Stimulated activated CD4-positive, alpha-beta T cell treated with anti-CD3 and anti-CD28 coated beads, Interleukin-1b, Interleukin-23, amount 100 ng/mL, for 1 hour (primary cell): ENCODE results near the gene FLOT1.

Experiments used
- DNase-seq, 2 donors: peaks; one replicate each; pipeline ENCODE4 v3.0.0-alpha.2; 2020; ENCODE audit warnings: low read depth in 2 of 2

The FLOT1 gene

DNA sequence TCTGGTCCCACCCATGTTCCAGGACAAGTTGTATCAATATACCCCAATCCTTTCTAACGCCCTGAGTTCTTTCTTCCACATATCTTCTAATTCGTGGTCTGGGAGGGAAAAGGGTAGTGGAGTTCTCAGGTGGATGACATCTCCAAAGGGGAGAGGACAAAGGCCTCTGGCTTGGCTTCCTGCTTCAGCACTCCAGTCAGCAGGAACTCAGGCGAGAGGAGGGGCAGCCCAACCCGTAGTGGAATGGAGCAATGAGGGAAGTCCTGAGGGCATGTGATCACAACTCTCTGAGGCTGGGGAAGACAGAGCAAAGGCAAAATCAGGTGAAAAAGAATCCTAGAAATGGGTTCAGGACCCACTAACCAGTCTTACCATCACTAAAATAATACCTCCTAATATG lies 42.1 kb downstream of the FLOT1 start:
- no peak for DNase-seq

DNA sequence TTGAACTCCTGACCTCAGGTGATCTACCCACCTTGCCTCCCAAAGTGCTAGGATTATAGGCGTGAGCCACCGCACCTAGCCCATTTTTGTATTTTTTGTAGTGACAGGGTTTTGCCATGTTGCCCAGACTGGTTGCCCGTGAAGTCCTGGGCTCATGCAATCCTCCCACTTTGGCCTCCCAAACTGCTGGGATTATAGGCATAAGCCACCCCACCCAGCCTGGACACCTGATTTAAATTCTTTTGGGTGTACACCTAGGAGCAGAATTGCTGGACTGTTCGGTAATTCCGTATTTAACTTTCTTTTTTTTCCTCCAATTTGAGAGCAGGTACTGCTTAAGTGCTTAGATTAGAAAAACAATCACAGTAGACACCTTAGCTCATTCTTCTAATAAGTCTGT lies 46.1 kb downstream of the FLOT1 start:
- DNase-seq, result no peak

DNA sequence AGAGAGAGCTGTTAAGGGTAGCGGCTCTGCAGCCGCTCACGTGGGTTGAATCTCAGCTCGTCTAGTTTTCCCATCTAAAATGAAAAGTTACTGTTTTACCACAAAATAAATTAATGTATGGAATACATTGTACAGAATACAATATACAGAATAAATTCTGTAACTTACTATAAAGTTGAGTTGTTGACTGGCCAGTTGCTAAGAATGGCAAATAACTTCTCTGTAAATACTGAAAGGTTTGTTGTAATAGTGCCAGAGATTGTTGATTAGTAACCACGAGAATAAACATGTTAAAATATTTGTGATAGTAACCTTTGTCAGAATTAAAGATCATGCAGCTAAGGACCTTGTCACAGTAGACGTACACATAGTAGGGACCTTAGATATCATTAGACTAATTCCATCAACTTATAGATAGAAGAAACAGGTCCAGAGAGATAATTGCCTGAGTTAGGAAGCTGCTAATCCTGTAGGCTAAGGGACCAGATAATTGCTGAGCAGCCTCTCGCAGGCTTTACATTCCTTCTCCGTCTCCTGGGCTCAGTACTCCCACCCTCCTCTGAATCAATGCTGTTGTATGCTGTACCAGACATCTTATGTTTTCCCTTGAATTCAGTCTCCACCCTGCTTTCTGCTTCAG lies 51.2 kb downstream of the FLOT1 start:
- DNase-seq, result no peak

DNA sequence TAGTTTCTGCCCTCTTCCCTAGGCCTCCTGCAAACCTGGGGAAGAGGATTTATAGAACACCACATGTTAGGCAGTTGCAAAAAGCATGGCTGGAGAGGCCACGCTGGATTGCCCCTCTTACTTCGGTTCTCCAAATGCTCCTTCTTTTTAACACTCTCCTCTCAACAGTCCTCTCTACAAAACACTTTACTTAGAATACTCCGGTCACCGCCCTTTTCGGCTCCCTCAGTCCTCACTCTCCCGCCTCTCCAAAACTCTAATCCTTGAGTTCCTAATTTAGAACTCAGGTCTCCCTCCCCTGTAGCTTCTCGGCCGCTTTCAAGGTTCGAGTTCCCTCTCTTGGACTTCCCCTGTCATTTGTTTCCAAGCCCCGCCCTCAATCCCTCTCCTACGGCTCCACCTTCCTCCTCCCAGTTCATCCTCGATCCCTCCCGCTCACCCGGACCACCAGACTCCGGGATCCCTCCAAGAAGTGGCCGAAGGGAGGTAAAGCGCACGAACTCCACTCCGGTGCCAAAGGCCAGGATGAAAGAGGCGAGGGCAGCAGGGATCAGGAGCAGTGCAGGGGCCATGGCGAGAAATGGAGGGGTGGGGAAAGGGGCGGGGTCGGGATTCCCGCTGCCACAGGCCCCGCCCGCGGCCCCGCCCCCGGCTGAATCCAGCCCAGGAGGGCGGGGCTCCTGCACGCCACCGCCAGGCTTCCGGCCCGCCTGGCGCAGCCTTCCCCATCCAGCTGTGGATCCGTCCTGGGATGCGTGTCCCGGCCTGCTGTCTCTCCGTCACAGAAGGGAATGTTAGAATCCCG lies 51.9 kb downstream of the FLOT1 start, which contains the start of gene NRM:
Gene NRM, minus strand, starts transcription at position 582 of the 805 bp plus-strand sequence. Its CDS starts 10 bp downstream, at position 572.
- peak; percentile 46 to 72 for DNase-seq

DNA sequence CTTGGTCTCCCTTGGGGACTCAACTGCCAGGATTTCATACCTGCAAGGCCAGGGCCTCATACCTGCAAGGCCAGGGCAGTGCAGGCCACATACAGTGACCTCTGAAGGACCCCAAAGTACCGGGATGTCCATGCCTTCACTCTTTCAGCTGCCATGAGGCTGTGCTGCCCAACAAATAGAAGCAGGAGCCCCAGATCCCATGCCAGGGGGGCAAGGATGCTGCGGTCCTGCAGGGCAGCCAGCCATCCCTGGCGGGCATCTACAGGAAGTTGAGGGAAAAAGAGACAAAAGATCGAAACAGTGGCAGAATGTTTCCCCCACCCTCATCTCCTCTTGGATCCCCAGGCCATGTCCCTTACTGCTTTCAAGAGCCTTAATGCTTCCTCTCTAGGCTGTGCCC lies 52.5 kb downstream of the FLOT1 start:
- DNase-seq, result no peak

DNA sequence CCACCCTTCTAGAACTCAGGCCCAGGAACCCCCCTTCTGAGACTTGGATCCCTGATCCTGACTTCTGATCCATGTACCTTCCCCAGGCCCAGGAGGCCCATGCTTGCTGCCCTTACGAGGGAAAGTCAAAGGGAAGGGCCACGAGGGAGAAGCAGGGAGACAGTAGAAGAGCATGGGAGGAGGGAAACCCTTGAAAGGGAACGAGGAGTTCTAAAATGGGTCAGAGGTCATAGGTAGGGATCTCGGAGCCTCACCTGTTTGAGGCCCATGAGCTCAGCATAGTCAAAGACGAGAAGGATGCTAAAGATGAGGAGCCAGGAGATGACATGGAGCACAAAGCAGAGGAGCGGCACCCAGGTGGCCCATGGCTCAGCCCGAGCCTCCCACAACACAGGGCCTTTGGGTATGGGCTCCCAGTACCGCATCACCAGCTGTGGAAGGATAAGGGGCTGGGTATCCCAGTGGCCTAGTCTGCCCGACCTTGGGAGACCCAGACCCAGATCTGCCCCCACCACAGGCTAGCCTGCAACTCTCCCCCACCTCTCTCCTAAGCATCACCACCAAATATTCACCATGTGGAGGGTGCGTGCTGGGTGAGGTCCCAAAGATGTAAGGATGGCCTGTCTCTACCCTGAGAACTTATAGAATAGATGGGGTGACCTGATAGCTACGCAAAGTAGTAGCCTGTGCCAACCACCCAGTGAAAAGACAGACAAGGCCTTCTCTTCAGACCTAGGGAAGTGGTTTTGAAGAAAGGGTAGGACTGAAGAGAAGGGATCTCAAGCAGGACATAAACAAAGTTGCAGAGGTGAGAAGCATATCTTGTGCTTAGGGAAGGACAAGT lies 53.2 kb downstream of the FLOT1 start:
- no peak for DNase-seq

DNA sequence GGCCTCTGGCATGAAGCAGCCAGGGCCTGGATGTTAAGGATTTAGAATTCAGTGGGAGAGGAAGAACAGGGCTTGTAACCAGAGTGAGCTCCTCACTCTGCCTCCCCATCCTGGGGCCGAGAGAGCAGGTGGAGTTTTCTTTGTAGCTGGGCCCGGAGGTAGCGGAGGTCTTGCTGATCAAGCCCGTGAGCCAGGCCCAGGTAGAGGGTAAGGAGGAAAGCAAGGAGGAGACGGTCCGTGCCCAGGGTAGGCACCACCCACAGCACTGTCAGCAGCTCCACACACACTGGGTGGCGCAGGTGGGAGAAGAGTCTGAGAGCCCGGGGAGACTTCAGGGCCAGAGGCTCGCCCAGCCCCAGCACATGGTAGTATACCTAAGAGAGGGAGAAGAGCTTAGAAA lies 53.9 kb downstream of the FLOT1 start:
- DNase-seq, result no peak

DNA sequence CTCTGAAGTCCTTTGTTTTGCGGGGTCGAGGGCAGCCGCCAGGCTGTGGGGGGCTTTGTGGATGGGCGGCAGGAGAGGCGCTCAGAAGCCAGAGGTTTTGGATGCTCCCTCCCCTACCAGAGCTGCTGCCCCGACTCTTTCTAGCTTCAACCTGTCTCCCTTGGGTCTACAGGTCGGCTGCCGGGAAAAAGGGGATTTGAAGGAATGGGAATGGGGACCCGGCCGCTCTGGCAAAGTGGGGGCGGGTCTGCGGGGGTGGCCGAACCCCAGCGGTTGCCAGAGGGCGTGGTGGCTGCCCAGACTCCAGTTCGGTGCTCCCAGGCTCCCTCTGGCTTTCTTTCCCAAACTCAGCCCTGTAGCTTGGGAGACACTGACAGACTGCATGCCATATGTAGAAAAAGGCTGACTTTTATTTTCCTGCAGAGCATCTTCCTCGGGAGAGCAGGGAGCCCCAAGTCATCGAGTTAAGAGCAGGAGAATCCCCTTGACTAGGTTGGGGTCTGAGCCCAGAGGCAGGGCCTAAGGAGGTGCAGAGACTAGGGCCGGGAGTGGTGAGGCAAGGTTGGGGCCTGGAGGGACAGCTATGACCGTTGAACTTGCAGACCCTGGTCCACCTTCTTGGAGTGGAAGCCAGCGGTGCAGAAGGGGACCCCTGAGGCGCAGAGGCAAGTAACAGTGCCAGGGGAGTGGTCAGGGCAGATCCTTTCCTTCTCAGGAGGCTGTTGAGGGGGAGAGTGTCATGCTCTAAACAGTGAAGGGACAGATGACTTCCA lies 54.6 kb downstream of the FLOT1 start:
- DNase-seq, result no peak

DNA sequence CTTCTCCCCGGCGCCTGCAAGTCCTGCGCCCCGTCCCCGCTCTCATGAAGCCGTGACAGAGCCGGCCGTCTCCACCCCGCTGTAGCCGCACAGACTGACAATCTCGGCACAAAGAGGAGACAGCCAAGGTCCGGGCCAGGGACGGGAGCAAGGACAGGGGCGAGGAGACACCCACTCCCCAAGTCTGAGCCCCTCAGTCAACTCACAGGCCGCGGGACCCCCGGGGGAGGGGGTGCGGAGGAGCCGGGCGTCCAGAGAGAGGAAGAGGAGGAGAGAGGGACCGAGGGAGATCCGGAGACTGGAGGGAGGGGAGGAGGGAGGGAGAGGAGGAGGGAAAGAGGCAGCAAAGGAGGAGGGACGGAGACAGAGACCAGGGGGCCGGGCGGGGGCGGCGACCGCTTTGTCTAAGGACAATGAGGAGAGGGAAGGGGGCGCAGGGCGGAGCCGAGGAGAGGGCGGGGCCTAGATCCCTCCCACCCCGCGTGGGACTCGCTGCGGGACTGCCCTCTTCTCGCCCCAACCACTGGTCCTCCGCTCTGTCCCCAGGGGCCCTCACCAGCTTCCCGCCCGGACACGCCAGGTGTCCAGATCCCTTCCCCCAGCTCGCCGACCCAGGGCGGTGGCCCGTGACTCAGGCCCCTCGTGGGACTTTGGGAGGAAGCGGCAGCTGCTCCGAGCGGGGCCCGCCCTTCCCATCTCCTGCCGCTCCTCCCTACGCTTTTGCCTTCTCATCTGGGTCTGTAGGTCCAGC lies 55.4 kb downstream of the FLOT1 start:
- peak; percentile 31 to 77 for DNase-seq

DNA sequence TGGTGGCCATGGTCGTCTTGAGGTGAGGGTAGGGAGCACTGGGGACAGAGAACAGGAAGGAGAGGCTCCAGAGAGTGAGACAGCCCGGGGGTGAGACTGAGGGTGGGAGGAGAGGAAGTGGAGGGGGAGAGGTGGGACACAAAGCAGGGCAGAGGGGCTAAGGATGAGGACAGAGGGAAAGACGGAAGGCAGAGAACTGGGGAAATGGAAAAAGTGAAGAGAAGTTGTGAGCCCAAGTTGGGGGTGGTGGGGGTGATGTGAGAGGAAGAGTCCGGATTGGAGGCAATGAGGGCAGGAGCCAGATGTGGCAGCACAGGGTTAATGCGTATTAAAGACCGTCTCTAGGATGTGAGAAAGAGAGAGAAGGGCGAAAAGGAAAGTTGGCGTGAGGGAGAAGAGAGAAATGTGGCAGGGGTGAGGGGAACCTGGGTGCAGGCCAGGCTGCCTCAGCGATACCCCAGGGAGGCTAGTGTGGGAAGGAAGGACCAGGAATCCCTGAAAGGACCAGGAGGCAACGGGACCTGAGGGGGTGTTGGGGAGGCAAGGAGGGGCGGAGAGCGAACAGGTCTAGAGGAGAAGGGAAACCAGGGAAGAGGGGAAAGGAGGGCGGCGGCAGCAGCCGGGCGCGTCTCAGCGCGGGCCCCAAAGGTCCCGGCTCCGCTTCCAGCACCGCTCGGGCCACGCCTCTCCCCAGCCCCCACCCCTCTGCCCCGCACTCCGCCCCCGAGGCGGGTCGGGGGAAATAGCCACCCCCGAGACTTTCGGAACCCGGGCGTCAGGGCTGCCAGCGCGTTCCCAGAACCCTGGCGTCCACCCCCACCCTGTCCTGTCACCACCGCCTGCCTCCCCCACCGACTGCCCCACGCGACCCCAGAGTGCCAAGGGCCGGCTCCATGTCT lies 56.2 kb downstream of the FLOT1 start, which contains the start of gene PPP1R18:
Gene PPP1R18, minus strand, starts transcription at position 637 of the 899 bp plus-strand sequence. Its CDS starts 627 bp downstream, at position 10.
- peak; percentile 60 to 79 for DNase-seq

DNA sequence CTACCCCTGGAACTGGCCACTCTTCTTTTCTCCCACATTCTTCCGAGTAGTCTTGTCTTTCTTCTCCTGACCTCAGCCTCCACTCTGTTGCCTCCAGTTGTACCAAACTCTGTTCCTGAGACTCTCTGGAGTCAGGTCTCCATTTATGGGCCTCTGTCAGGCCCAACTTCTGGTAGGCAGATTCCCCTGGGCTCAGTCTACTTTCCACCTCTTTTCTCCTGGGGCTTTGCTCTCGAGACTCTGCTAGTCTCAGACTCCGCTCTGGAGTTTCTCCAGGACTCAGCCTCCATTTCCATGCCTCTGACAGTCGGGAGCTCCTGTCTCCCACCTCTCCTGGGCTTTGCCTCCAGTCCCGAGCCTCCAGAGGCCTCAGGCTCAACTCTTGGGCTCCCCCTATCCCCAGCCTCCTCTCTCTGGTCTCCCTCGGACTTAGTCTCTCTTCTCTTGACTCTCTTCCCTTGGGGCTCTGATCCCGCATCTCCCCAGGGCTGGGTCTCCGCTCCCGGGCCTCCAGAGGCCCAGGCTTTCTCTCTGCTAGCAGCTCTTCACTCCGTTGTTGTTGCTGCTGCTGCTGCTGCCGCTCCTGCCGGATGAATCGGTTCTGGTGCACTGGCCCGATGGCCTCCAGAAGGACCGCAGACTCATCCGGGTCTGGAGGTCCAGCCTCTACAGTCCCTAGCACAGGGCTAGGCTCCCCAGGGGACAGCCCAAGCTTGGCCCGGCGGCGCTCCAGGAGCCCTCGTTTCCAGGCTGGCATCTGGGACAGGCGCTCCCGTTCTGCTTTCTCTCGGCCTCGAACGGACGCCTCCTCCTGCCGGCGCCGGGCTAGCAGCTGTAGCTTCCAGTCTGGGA lies 57.1 kb downstream of the FLOT1 start:
- DNase-seq, result no peak

DNA sequence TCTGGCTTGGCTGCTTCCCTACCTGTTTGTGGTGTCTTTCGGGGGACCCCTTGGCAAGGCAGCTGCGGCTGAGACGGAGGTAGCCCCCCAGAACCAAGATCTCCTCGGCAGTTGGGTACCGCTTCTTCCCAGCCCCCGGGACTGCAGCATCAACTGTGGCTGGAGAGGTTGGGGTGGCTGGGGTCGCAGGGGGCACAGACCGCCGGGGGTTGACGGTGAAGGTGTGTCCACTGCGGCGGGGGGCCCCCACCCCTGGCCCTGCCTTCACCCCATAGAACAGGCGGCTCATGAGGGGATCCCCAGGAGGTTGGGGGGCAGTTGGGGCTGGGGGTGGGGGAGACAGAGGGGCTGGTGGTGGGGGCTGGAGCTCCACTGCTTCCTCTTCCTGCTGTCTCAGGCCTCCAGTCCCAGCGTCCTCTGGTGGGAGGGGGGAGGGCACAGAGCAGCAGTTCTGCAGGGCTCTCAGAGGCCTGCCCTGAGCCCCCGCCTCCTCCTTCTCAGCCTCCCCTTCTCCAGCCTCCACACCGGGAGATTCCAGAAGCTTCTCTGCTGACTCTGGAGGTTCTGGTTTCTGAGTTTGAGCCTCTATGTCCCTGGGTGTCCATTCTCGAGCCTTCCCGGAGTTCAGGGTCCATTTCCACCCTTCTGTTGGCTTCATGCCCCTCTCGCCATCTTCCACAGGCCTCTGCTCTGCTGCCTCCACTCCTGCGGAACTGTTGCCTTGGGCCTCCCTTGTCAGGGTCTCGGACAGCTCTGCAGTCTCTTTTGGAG lies 57.9 kb downstream of the FLOT1 start:
- DNase-seq, result no peak

DNA sequence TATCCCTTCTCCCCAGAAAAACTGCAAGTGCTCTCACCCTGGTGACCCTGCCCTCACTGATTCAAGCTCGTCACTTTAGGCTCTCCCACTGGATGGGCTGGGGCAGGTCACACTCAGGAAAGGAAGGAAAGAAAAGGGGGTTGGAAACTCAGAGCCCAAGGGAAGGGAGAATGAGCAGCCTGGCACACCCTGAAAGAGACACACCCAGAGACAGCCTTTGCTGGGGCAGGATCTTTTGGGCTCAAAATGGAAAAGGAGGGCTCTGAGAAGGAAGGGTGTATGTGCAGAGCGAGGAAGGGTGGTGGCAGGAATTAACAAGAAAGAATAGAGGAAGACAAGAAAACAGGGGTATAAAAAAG lies 58.5 kb downstream of the FLOT1 start:
- no peak for DNase-seq

DNA sequence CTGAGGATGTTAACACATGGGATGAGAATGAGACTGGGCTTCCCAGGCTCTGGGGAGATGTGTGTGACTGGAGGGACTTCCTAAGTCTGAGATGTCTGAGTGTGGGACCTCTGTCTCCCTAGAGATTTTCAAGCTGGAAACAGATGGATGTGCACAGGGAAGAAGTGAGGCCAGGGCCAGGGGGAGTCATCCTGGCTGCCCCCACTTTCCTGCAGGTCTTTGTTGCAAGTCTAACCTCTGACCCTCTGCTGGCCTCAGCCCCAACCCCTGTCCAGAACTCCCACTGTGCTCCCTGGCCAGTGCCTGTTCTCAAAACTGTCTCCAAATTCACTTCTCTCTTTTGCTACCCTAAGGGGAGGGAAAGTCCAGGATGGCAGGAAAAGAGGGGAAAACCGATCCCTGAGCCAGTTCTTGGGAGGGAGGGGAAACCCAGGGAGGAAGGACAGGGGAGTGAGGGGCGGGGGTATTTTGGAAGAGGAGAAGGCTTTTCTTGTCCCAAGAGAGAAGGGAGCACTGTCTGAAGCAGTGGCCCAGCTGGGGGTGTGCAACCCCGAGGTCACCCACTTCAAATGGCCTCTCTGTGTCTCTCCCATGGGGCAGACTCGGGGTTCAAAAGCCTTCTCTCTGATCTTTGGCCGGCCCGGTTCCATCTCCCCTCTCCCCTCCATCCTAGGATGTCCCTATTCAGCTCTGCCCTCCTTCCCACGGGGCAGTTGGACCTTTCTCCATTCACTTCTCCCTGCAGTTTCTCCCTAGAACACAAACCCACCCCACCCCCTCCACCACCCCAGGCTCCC lies 59.1 kb downstream of the FLOT1 start:
- DNase-seq, result no peak

DNA sequence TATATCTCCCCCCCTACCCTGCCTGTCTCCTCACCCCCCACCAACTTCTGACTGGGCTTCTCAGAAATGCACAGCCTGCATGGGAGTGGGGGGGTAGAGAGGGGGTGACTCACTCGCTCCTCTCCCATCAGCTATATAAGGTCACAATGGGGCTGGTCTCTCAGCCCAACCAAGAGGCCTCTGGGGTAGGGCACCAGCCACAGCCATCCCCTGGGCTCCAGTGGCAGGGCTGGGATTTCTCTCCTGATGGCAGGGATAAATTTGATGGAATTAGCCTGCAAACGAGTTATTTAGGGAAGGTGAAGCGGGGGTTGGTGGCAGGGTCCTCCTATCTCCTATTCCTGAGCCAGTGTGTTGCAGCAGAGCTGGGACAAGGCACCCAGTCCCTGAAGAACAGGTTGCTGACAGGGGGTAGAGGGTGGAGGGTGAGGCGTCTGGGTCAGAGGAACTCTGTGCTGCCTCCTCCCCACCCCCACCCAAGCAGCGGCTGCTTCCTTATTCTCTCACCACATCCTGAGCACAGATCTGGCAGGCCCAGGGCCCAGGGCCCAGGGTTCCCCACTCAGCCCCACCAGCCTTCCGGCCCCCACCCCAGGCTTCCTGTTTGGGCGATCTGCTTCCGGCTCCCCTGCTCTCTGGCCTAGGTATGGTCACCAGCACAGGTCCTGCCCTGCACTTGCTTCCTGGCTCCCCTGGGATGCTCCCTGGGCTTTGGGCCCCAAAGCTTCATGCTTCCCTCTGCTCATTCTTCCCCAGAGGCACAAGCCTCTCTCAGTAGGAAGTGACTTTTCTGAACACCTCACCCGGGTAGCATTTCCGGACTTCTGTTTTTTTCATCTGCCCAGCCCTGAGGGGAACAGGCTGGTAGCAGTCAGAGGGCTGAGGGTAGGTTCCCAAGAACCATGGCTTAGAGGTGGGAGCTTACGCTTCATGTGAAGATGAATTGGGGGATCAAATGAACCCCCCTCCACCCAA lies 60.1 kb downstream of the FLOT1 start:
- peak; percentile 57 to 65 for DNase-seq

DNA sequence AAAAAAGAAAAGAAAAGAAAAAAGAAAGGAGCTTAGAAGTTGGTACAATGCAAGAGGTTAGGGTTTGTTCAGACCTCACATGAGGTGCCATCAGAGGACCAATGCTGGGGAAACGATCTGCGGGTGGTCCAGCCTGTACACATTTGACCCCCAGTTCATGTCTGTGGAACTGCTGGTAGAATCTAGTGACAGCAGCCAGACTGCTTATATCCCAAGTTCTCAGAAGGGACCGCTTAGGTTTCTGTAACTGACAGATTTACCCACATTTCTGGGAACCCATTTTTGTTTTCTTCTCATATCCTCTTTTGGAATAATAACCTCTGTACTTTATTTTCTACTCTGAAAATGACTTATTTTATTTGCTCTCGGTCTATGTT lies 60.7 kb downstream of the FLOT1 start:
- DNase-seq, result no peak
